B cell (primary cell): ENCODE data around the gene PLCB1. TPM values are rescaled to one million over a fixed set of nuclear protein-coding genes. Genes with fewer than 3 reads are reported as not detected.

ENCODE experiments used
- ATAC-seq: fragments of 200-7000 bp; cut with Tn5 transposase; one replicate; pipeline ENCODE4 v1.10.0; 2021; ENCODE audit warnings: low read depth, mild to moderate bottlenecking, moderate number of reproducible peaks, moderate library complexity
- CTCF ChIA-PET: fragments of 350-600 bp; sonication (Branson Sonifier 250); formaldehyde crosslinking; loops from one replicate; lab custom pipeline; 2021; ENCODE audit warnings: antibody characterized with exemption, inconsistent platforms; lab: Charles Lee
- POLR2A ChIA-PET: fragments of 350-600 bp; sonication (Branson Sonifier 250); formaldehyde crosslinking; loops from one replicate; lab custom pipeline; 2021; ENCODE audit warnings: antibody characterized with exemption; lab: Charles Lee
- DNase-seq: peaks from one replicate; pipeline ENCODE4 v3.0.0; 2013
- H2AFZ ChIP-seq: 2 replicates; pipeline ENCODE4 v1.6.1; 2012; ENCODE audit warnings: mild to moderate bottlenecking, low read depth, low read length; ENCODE audit not compliant: insufficient read depth, poor library complexity, severe bottlenecking
- H3K27ac ChIP-seq, 2 donors: 1 replicate in 1 of 2; 2 replicates in 1 of 2; pipeline ENCODE4 v1.5.1; 2012 to 2013; ENCODE audit warnings: low read length in 2 of 2, mild to moderate bottlenecking in 2 of 2, moderate library complexity in 1 of 2
- H3K27me3 ChIP-seq, 4 experiments: fragments of 200-600 bp in 1 of 4; sonication (generic) in 1 of 4; replicated peaks in 1 of 4; 1 replicate in 2 of 4; 2 replicates in 2 of 4; pipeline versions ENCODE4 v1.6.1 to v1.7.0; 2013 to 2016; ENCODE audit warnings: low read length in 3 of 4, mild to moderate bottlenecking in 2 of 4, mixed read lengths in 1 of 4, moderate library complexity in 1 of 4; ENCODE audit not compliant: insufficient read depth in 4 of 4, control insufficient read depth in 3 of 4; ENCODE audit errors: control extremely low read depth in 1 of 4
- H3K36me3 ChIP-seq, 2 experiments: replicated peaks in 1 of 2; 1 replicate in 1 of 2; 2 replicates in 1 of 2; pipeline versions ENCODE4 v1.6.1 to v1.7.1; 2013; ENCODE audit warnings: low read length in 1 of 2; ENCODE audit not compliant: insufficient read depth in 2 of 2, control insufficient read depth in 1 of 2; ENCODE audit errors: control extremely low read depth in 1 of 2, extremely low read depth in 1 of 2
- H3K4me1 ChIP-seq, 2 donors: fragments of 200-600 bp in 1 of 2; sonication (generic) in 1 of 2; 1 replicate in 1 of 2; 2 replicates in 1 of 2; pipeline versions ENCODE4 v1.5.1 to v1.6.1; 2013 to 2017; ENCODE audit warnings: low read length in 2 of 2; ENCODE audit not compliant: control insufficient read depth in 2 of 2, insufficient read depth in 2 of 2
- H3K4me2 ChIP-seq: replicated peaks from 2 replicates; pipeline ENCODE3; 2012; ENCODE audit warnings: mild to moderate bottlenecking, low read depth, low read length; ENCODE audit not compliant: poor library complexity, severe bottlenecking
- H3K4me3 ChIP-seq, 5 experiments: fragments of 200-600 bp in 1 of 5; sonication (generic) in 1 of 5; 1 replicate in 3 of 5; 2 replicates in 2 of 5; pipeline versions ENCODE4 v1.5.1 to v1.7.0; 2011 to 2016; ENCODE audit warnings: low read length in 4 of 5, mild to moderate bottlenecking in 4 of 5, low read depth in 2 of 5, control low read depth in 1 of 5, moderate library complexity in 1 of 5; ENCODE audit not compliant: insufficient read depth in 1 of 5; ENCODE audit errors: control extremely low read depth in 1 of 5, extremely low read depth in 1 of 5
- H3K79me2 ChIP-seq: fragments of 200-600 bp; sonication (generic); one replicate; pipeline ENCODE4 v1.6.0; 2016; ENCODE audit warnings: low read length; ENCODE audit not compliant: control insufficient read depth, insufficient read depth
- H3K9ac ChIP-seq: fragments of 200-600 bp; sonication (generic); 2 replicates; pipeline ENCODE4 v1.6.1; 2017; ENCODE audit warnings: mild to moderate bottlenecking, low read length, moderate library complexity
- H3K9me3 ChIP-seq, 3 donors: one replicate each; pipeline versions ENCODE4 v1.6.1 to v1.7.1; 2013; ENCODE audit warnings: low read length in 2 of 3; ENCODE audit not compliant: control insufficient read depth in 2 of 3, insufficient read depth in 1 of 3; ENCODE audit errors: control extremely low read depth in 1 of 3
- H4K20me1 ChIP-seq: 2 replicates; pipeline ENCODE4 v1.6.0; 2012; ENCODE audit warnings: mild to moderate bottlenecking, low read length; ENCODE audit not compliant: insufficient read depth, control insufficient read depth, poor library complexity, severe bottlenecking
- H3K27ac Mint-ChIP-seq: one replicate; pipeline ENCODE4 v1.8.0; 2021; ENCODE audit warnings: mixed read lengths
- H3K27me3 Mint-ChIP-seq: one replicate; pipeline ENCODE4 v1.8.0; 2021; ENCODE audit warnings: mixed read lengths
- H3K4me1 Mint-ChIP-seq: one replicate; pipeline ENCODE4 v1.8.0; 2021; ENCODE audit warnings: mixed read lengths
- H3K4me3 Mint-ChIP-seq: one replicate; pipeline ENCODE4 v1.8.0; 2021; ENCODE audit warnings: mixed read lengths
- H3K9me3 Mint-ChIP-seq: one replicate; pipeline ENCODE4 v1.8.0; 2022; ENCODE audit warnings: mixed read lengths; ENCODE audit not compliant: insufficient read depth
- CTCF ChIP-seq: fragments of 200-600 bp; IDR thresholded peaks from one replicate; pipeline ENCODE4 v1.8.0; 2022; ENCODE audit warnings: antibody characterized with exemption, mild to moderate bottlenecking
- EZH2 ChIP-seq: IDR thresholded peaks from 2 replicates; pipeline ENCODE4 v1.6.1; 2012; ENCODE audit warnings: borderline replicate concordance, low read depth, mild to moderate bottlenecking, moderate library complexity, low read length; ENCODE audit not compliant: insufficient read depth, poor library complexity, severe bottlenecking
- WGBS: methylation state at CpG from one replicate; pipeline ENCODE4 v1.1.5; 2013; ENCODE audit warnings: missing lambda C conversion rate; ENCODE audit not compliant: insufficient coverage; 5-methylcytosine and 5-hydroxymethylcytosine counted together
- intact Hi-C: fragments of 100-400 bp; cut with micrococcal nuclease; formaldehyde crosslinking; loops from one replicate; pipeline ENCODE4 v1.10.0; 2022
- polyA plus RNA-seq: library from polyadenylated mRNA; depleted of rRNA; stranded (reverse); fragments of >200 nt; gene quantifications from 2 replicates; pipeline ENCODE4 v1.2.3, GENCODE V29; 2012
- total RNA-seq, 2 donors: library from RNA; stranded (reverse); fragments of 120-200 nt in 1 of 2; gene quantifications; 1 replicate in 1 of 2; 2 replicates in 1 of 2; pipeline versions ENCODE4 v1.2.3 to v1.2.4, GENCODE V29; 2013 to 2022

PLCB1 gene
- total and polyA plus RNA-seq, 2 donors (not counting 1 experiment from before 2014, with no cell fraction given): 0.18 to 0.47 TPM

- H3K9me3 Mint-ChIP-seq: no peaks in the 10 kb centered on the region
- no peaks in the 10 kb centered on the region for H4K20me1 ChIP-seq
- CTCF ChIA-PET: no interaction called here
- H3K4me1 Mint-ChIP-seq: no peaks in the 10 kb centered on the region
- no peak overlapping the region for H2AFZ ChIP-seq
- peaks cover 3% of the 10 kb centered on the region for H3K27me3 Mint-ChIP-seq
- H3K27me3 ChIP-seq: no peaks in the 10 kb centered on the region
- H3K9me3 ChIP-seq: no peaks in the 10 kb centered on the region
- H3K36me3 ChIP-seq: no peaks in the 10 kb centered on the region
- H3K4me1 ChIP-seq: no peaks in the 10 kb centered on the region
- H3K4me2 ChIP-seq: no peak overlapping the region
- H3K27ac ChIP-seq: no peak overlapping the region
- H3K27ac Mint-ChIP-seq: no peak overlapping the region
- H3K79me2 ChIP-seq: no peaks in the 10 kb centered on the region
- intact Hi-C loops: no loop called here
- H3K4me3 ChIP-seq: no peak overlapping the region
- POLR2A ChIA-PET: no interaction called here
- H3K4me3 Mint-ChIP-seq: no peak overlapping the region
- TF ChIP-seq CTCF: no peak
- no peak for TF ChIP-seq EZH2
- H3K9ac ChIP-seq: no peak overlapping the region
- no peak for DNase-seq
- ATAC-seq: no peak
These were observed 16.4 kb downstream of the PLCB1 start for GRCh38 chr20:8148501-8148900.

GRCh38 chr20:8150591-8150990, 18.5 kb downstream of the PLCB1 start:
- no peak overlapping the region for H3K4me3 Mint-ChIP-seq
- intact Hi-C loops: no loop called here
- ChIA-PET POLR2A (no interaction called here), CTCF (no interaction called here)
- Histone ChIP-seq H4K20me1 (no peaks in the 10 kb centered on the region), H3K79me2 (no peaks in the 10 kb centered on the region), H3K4me1 (no peaks in the 10 kb centered on the region), H3K27me3 (no peaks in the 10 kb centered on the region), H3K27ac (no peak overlapping the region), H3K4me2 (no peak overlapping the region), H3K9me3 (no peaks in the 10 kb centered on the region), H3K36me3 (no peaks in the 10 kb centered on the region), H2AFZ (no peak overlapping the region), H3K4me3 (no peak overlapping the region), H3K9ac (no peak overlapping the region)
- no peaks in the 10 kb centered on the region for H3K4me1 Mint-ChIP-seq
- no peak for ATAC-seq
- no CpG with 5 or more reads among the region's 1 CpG for WGBS
- TF ChIP-seq EZH2 (no peak), CTCF (no peak)
- no peak overlapping the region for H3K27ac Mint-ChIP-seq
- no peaks in the 10 kb centered on the region for H3K9me3 Mint-ChIP-seq
- peaks cover 3% of the 10 kb centered on the region for H3K27me3 Mint-ChIP-seq
- no peak for DNase-seq
